ENCODE data around the gene FATE1. TPM values are rescaled to one million over a fixed set of nuclear protein-coding genes. Genes with fewer than 3 reads are reported as not detected.

Gene FATE1, protein sequence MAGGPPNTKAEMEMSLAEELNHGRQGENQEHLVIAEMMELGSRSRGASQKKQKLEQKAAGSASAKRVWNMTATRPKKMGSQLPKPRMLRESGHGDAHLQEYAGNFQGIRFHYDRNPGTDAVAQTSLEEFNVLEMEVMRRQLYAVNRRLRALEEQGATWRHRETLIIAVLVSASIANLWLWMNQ
- total RNA-seq: not detected in 2 replicates

- TF ChIP-seq CTCF (IDR thresholded peaks at IDR 0.05; ENCODE audit: insufficient read depth, low read depth, low read length): no peak
- DNase-seq (ENCODE audit: low read depth): no peak
- H3K4me3 ChIP-seq (ENCODE audit: low read depth, low read length): no peak within 1 kb of the TSS
Measured at GRCh38 chrX:151715752-151716151, at the start of gene FATE1. TSS of gene FATE1 (plus strand) at chrX:151716035. CDS start at chrX:151716120, 85 bp downstream.

GRCh38 chrX:151675121-151675746 is 40.6 kb upstream of the FATE1 start:
- no peak for DNase-seq (ENCODE audit: low read depth)
- H3K4me3 ChIP-seq (ENCODE audit: low read depth, low read length): no peak overlapping the region
- no peak for TF ChIP-seq CTCF (IDR thresholded peaks at IDR 0.05; ENCODE audit: insufficient read depth, low read depth, low read length)

- no peak for DNase-seq (ENCODE audit: low read depth)
- no peak overlapping the region for H3K4me3 ChIP-seq (ENCODE audit: low read depth, low read length)
- no peak for TF ChIP-seq CTCF (IDR thresholded peaks at IDR 0.05; ENCODE audit: insufficient read depth, low read depth, low read length)
Measured at GRCh38 chrX:151676196-151676595, 39.6 kb upstream of the FATE1 start.

- H3K4me3 ChIP-seq (ENCODE audit: low read depth, low read length): no peak overlapping the region
- TF ChIP-seq CTCF (IDR thresholded peaks at IDR 0.05; ENCODE audit: insufficient read depth, low read depth, low read length): no peak
- no peak for DNase-seq (ENCODE audit: low read depth)
Measured at GRCh38 chrX:151679798-151680402, 35.9 kb upstream of the FATE1 start.

- H3K4me3 ChIP-seq (ENCODE audit: low read depth, low read length): no peak overlapping the region
- TF ChIP-seq CTCF (IDR thresholded peaks at IDR 0.05; ENCODE audit: insufficient read depth, low read depth, low read length): peak; percentile 53
- DNase-seq (ENCODE audit: low read depth): peak; percentile 20
Measured at GRCh38 chrX:151680805-151681204, 35.0 kb upstream of the FATE1 start.

- H3K4me3 ChIP-seq (ENCODE audit: low read depth, low read length): no peak overlapping the region
- no peak for DNase-seq (ENCODE audit: low read depth)
- TF ChIP-seq CTCF (IDR thresholded peaks at IDR 0.05; ENCODE audit: insufficient read depth, low read depth, low read length): no peak
Measured at GRCh38 chrX:151687635-151688034, 28.2 kb upstream of the FATE1 start.

Measured in fibroblast of villous mesenchyme (primary cell).